EL (cell line): ENCODE results near the gene GAD1.

Experiments used
- DNase-seq: peaks from one replicate; pipeline ENCODE4 v3.0.0-alpha.2; 2016

Gene GAD1

DNA sequence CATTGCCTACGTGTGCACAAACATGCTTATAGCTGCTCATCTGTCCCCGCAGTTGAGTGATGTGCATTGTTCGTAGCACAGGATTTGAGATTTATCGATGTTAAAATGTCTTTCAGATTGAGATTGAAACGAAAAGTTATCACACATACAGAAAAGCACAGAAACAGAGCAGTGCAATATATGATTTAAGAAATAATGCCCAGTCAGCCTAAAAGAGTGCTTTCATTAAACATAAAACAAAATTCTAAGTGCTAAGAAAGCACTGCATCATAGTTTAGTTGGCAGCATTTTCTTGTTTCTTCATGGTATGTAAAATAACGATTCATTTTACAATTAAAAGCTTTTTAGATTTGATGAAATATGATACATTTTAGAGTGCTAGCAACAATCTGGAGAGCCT is 80.4 kb downstream of the GAD1 start:
- DNase-seq: no peak

DNA sequence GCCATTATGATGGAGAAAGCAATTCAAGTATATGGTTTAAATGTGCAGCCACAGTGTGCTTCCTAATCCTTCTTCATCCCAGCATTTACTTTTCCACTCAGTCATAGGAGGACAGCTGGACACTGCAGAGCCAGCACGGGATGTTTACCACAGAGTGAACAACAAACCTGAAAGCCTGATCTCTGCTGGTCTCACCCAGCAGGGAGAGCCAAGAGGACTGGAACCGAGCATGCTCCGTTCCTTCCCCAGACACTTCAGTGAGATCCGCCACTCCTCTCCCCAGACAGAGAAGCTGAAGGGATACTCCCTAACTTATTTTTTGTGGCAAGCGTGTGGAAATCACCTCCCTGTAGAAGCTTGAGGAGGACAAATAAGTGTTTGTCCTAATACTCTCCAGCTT is 89.2 kb downstream of the GAD1 start:
- no peak for DNase-seq
